Right renal pelvis (tissue), 4 donors: ENCODE results near the gene INSRR. TPM values are rescaled to one million over a fixed set of nuclear protein-coding genes. Genes with fewer than 3 reads are reported as not detected.
A peak's percentile ranks its signal among the peaks of the same experiment; 100 is the strongest.

Experiments
- DNase-seq, 4 donors: peaks; one replicate each; pipeline ENCODE4 v3.0.0-alpha.2; 2013; ENCODE audit warnings: low read depth in 4 of 4, low spot score in 3 of 4, missing footprints in 1 of 4
- polyA plus RNA-seq, 4 donors: library from polyadenylated mRNA; unstranded; fragments of 120-200 nt; gene quantifications; one replicate each; pipeline ENCODE4 v1.2.1, GENCODE V29; 2013; ENCODE audit not compliant: insufficient read length in 4 of 4

Gene INSRR
- polyA plus RNA-seq, 4 donors = 1.5 to 2.8 (median 1.8) TPM

DNA sequence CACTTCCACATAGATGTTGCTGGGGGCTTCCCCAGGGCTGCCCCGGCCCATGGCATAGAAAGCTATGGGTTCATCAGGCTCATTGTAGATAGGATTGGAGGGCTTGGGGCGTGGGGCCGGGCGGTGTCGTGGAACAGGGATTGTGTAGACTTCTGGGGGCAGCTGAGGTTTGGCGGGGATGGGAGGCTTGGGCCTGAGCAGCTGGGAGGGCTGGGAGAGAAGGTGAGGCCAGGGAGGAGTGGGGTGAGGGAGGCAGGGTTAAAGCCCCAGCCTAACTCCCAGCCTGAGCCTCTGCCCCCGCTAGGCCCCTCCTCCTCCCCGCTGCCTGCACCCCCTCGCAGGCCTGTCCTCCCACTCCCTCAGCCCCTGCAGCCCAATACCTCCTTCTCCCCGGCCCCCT is 49.6 kb downstream of the INSRR start:
- no peak for DNase-seq

- DNase-seq = no peak
Measured at GRCh38 chr1:156808186-156809030, 50.5 kb downstream of the INSRR start.

DNA sequence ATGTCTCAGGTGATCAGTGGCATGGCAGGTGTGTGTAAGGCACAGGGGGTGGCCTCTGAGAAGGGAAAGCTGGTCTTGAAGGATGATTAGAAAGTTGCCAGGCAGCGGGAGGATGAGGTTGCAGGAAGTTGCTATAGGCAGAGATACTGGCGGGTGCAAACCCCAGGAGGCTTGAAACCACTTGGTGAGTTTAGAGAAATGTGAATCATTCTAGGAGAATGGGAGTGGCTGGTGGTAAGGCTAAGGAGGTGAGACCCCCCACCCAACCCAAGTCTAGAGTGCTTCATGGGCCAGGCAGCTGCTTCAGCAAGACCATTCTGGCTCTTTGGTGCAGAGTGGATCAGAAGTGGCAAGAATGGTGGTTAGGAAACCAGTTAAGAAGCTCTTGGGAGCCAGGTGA is 51.3 kb downstream of the INSRR start:
- DNase-seq = no peak

DNA sequence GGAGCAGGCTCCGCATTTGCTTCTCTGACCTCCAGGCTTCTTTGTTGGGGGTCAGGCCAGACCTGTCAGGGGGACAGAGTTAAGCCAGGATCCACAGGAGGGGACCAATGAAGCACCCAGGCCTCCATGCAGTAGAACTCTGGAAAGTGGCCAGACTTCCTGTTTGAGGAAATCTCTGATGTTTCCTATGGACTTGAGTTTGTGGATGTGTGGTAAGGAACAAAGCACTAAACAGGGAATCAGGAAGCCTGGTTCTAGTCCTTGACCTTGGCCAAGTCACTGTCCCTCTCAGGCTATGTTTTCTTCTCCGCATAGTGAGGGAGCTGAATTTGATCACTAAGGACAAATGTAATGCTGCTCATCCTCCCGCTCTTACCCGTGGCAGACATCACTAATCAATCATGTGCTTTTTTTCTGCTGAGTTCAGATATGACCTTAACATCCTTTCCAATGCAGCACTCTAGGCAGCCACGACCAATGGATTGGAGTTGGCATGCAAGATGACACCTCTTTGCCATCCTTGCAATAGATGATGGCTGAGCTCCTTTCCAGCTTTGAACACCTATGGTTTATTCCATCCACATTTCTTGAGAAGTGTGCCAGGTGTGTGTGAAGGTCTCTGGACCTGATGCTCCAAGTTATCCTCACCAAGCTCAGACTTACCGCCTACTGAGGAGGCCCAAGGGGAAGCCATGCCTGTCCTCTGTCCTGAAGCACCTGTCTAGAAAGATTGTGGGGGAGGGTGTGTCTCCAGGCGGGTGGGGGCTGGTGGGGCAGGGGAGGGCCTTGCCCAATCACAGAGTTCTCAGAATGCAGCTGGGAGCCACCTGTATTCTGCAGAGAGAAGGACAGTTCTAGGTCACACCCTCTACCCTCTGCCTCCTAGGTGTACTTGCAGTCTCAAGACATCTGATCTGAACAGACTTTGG is 52.1 kb downstream of the INSRR start:
- no peak for DNase-seq

DNA sequence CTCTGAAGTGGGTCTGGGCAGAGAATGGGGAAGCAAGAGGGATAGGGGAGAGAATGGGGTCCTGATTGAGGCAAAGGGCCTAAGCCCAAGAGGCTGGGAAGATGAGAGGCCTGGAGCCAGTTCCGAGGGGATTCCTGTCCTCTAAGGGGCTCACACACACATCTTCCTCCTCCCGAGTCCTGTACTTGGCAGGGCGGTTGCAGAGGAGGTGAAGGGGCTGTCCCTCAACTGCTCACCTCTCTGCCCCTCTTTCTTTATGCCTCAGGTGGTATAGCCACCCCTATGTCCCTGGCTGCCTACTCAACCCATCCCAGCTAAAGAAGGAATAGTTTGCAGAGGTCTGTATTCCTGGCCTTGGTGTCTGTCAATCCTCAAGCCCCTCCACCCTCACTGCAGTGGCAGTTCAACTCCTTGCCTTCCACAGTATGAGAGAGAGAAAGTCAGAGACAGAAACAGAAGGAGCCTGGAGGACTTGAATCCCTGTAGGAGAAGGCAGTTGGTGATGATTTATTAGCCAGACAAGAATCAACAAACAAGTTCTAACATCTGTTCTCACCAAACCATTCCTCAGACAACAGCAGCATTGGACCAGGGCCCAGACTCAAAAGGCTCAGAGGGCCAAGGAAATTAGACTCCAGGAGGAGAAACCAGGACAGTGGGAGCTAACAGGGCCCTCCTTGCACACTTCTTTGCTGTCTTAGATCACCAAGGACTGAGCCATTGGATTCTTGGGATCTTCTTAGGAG is 53.0 kb downstream of the INSRR start:
- DNase-seq = peak; percentile 57 to 75 (median 66)

- no peak for DNase-seq
Measured at GRCh38 chr1:156804572-156805243, 54.2 kb downstream of the INSRR start.

DNA sequence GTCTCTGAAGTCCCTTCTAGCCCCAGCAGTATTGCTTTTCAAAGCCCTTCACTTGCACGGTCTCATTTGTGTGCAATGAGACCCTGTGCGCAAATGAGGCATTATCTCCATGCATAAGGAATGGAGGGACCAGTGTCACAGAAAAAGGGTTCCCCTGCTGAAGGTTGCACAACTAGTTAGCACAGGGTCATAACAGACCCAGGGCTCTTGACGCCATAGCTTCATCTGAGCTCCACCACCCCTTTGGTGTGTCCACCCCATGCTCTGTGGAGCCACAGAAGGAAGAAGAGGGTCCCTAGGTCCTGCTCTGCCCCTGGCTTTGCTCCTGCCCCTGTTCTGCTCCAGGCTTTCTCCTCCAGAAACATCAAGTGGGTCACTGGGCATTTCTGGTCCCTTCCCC is 54.9 kb downstream of the INSRR start:
- no peak for DNase-seq

DNA sequence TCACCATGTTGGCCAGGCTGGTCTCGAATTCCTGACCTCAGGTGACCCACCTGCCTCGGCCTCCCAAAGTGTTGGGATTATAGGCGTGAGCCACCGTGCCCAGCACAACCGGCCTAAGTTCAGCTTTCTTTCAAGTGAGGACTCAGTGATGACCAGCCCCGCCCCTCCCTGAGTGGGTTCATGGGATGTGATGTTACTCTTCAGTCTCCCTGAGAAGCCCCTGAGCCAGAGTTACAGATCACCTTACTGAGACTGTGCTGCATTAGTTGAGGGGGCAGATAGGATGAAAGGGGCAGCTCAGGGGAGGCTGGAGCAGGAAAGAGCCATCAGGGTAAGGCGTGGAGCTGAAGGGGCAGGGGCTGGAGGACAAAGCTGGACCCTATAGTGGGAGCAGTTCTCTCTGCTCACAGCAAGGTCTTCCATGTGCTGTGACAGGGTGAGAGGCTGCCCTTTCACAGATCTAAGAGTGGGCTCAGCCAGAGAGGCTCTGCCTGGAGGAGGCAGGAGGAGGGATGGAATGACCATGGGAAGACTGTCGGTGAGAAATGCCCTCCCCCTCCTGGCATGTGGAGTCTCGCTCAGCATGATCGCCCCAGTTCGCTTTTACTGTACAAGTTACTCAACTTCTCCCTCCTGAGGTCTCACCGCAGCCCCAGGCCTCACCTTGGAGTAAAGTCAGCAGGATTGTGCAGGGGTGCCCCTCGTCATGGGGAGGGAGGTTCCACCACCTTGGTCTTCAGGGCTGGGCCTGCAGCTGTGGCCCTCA is 55.6 kb downstream of the INSRR start:
- DNase-seq = no peak

- no peak for DNase-seq
Measured at GRCh38 chr1:156802421-156802935, 56.4 kb downstream of the INSRR start.

- DNase-seq = no peak
Measured at GRCh38 chr1:156801409-156802121, 57.4 kb downstream of the INSRR start.

DNA sequence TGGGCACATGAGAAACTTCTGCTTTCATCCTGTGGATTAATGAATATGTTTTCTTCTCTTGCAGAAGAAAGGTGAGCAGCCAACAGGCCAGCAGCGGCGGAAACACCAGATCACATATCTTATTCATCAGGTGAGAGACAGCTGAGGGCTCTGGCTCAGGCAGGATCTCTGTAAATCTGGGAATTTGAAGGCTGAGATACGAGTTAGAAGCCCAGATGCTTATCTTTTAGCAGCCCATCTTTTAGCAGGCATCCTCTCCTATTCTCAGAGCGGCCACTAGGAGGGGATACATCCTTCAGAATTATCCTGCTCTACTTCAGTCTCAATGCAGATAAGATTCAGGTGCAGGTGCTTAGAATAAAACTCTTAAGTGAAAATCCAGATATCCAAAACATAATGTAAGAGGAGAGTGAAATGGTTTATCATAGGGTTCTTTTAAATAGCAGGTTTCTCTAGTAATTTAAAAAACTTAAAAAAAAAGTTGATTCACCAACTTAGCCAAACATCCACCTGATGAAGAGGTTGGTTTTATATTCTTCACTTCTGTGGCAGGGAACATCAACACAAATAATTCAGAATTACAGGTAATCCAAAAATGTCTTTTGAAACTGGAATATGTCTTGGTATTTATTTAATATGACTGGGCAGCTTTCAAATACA is 61.6 kb downstream of the INSRR start:
- no peak for DNase-seq

GRCh38 chr1:156796340-156797097 is 62.4 kb downstream of the INSRR start:
- DNase-seq = no peak

GRCh38 chr1:156795787-156796186 is 63.1 kb downstream of the INSRR start:
- DNase-seq = no peak

GRCh38 chr1:156795374-156795733 is 63.6 kb downstream of the INSRR start:
- DNase-seq = no peak

DNA sequence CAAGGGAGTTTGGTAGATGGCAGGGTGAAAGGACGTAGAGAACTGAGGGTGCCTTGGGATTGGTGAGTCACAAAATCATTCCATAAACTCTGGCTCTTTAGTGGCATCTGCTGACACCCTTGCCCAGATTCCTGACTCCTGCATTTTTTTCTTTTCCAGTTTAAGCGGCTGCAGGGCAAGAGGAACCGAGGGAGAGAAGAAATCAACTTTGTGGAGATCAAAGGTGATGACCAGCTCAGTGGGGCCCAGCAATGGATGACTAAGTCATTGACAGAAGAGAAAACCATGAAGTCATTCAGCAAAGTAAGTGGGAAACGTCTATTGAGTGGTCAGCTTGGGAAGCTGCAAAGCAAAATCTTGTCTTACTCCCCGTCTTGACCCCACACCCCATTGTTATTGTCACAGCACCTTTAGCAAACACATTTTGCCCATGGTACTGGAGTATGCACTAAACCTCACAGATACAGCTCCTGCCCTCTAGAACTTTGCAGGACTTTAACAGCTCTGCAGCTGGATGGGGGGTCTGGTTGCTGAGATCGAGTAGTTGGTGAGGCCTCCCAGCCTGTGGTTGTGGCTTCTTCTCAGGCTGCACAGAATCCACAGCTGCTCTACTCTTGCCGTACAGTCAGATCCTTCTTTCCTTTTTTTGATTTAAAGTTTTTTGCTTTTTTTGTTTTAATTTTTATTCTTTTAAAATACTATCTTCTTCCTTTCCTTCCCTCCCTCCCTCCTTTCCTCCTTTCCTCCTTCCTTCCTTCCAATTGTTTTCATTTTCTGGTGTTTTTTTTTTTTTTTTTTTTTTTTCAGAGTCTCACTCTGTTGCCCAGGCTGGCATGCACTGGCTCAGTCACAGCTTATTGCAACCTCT is 64.2 kb downstream of the INSRR start:
- DNase-seq = no peak
